Dermis microvascular lymphatic vessel endothelial cell (primary cell): ENCODE measurements around the gene NUP214. TPM values are rescaled to one million over a fixed set of nuclear protein-coding genes. Genes with fewer than 3 reads are reported as not detected.
"Not testable (repeated sequence)": the region's sequence is repeated elsewhere in the genome, so short reads cannot be mapped to it uniquely, and the experiment has no call there.

Experiments used
- DNase-seq, 2 donors: peaks; one replicate each; pipeline versions ENCODE4 v3.0.0 to v3.0.0-alpha.2; 2010; ENCODE audit warnings: low read depth in 2 of 2
- total RNA-seq: library from RNA; depleted of rRNA; stranded (reverse); fragments of >200 nt; gene quantifications from 2 replicates; pipeline ENCODE4 v1.2.1, GENCODE V29; 2014

NUP214 gene
- total RNA-seq, 1 donor from 2014 or later, result 7.6 TPM

DNA sequence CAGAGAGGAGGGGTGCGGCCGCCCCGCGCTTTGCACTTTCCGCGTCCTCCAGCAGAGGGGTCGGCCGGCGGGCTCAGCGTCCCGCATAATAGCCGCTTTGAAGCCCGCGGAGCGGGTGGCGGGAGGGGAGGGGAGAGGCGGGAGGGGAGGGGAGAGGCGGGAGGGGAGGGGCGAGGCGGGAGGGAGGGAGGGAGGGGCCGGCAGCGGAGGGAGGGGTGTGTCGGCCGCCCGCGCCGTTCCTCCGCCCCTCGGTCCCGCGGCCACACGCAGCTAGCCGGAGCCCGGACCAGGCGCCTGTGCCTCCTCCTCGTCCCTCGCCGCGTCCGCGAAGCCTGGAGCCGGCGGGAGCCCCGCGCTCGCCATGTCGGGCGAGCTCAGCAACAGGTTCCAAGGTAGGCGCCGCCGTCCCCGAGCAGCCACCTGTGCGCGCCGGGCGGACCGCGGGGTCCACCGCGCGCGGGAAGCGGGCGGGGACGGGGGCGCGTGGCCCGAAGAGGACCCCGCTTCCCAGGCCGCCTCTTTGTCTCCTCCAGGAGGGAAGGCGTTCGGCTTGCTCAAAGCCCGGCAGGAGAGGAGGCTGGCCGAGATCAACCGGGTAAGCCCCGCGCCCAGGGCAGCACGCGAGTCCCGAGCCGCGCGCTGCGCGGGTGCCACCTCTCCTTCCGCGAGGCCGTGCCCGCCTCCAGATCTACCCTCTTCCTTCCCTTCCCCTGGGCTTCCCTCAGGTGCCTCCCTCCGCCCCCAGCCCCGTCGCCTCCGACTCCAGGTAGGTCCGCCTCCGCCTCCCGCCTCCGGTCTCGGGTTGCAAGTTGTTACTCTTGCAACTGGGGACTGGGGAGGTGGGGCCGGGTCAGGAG lies 28.9 kb upstream of the NUP214 start, which contains the start of gene AIF1L:
TSS of gene AIF1L (plus strand) at position 263 of the 857 bp plus-strand sequence. CDS start at position 362, 99 bp downstream.
- peak in 1 of 2 donors; percentile 49 for DNase-seq

DNA sequence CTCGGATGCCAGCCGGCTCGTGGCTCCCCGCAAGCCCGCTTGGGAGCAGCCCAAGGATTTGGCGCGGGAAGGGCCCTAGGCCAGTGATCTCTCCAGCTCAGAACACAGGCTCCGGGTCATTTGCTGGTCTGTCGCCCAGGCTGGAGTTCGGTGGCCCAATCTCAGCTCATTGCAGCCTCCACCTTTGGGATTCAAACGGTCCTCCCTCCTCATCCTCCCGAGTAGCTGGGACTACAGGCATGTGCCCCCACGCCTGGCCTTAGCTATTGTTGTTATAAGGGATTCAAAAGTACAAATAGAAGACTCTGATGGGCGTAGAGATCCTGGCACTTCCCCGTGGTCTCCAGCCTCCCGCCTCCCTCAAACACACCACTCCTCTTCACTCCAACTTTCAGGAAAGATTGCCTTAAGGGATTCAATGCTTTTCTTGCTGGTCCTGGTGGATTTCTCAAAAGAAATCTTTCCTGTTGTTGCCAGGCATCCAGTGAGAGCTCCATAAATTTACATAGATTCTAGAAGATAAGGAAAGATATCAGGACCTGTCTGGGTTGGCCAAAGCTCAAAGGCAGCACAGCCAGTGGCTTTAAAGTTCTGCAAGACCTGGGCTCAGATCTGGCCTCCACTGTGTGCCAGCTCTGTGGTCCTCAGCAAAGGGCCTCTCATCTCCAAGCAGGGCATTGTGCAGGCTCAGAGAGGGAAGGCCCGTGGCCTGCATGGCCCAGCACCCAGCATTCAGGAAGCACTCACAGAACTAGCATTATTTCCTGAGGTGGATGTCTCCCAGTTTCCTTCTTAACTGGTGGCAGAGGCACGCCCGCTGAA lies 28.0 kb upstream of the NUP214 start:
- no peak for DNase-seq

DNA sequence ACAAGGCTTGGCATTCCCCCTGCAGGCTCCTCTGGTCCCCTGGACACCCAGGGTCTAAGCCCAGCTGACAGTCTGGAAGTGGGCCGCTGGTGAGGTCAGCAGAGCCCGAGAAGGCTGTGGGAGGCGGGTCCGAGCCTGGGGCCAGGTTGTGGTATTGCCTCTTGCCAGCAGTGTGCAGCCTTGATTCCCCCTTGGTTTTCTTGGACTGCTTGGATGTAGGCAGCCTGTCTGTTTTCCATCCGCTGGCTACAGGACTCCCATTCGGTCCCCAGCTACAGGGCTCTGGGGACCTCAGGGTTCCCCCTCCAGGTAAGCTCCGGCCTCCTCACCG lies 27.5 kb upstream of the NUP214 start:
- no peak for DNase-seq

- no peak for DNase-seq
Observed at GRCh38 chr9:131098391-131099101, 26.8 kb upstream of the NUP214 start.

DNA sequence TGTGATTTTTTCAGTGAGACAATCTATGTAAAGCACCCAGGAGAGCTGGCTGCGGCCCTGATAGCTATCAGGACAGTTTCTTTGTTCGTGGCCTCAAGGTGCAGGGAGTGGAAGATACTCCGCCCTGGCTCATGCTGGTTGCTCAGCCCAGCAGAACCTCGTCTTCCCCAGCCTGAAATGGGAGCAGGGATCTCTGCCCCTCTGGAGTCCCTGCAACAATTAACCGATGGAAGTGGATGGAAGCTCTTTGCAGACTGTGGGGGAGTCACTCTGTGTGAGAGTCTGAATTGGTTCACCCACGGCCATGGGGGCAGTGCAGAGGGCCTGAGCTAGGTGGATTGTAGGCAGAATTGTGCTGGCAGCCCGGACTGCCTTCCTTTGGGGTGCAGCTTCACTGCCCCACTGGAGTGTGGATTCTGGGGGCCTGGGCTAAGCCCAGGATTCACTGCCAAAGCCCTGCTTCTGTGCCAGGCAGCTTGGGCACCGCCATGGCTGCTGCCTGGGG lies 26.2 kb upstream of the NUP214 start:
- DNase-seq, result no peak

DNA sequence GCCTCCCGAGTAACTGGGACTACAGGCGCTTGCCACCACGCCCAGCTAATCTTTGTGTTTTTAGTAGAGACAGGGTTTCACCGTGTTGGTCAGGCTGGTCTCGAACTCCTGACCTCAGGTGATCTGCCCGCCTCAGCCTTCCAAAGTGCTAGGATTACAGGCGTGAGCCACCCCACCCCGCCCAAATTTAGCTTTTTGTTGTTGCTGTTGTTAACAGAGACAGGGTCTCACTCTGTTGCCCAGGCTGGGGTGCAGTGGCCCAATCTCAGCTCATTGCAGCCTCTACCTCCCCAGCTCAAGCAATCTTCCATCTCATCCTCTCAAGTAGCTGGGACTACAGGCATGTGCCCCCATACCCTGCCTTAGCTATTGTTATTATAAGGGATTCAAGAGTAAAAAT lies 25.5 kb upstream of the NUP214 start:
- DNase-seq, result not testable (repeated sequence)

- DNase-seq, result no peak
Observed at GRCh38 chr9:131100445-131100844, 24.9 kb upstream of the NUP214 start.

- no peak for DNase-seq
Observed at GRCh38 chr9:131101207-131101964, 24.0 kb upstream of the NUP214 start.

GRCh38 chr9:131103024-131103423 lies 22.4 kb upstream of the NUP214 start:
- DNase-seq, result no peak

GRCh38 chr9:131103535-131103934 lies 21.9 kb upstream of the NUP214 start:
- no peak for DNase-seq

- no peak for DNase-seq
Observed at GRCh38 chr9:131104016-131104740, 21.2 kb upstream of the NUP214 start.

GRCh38 chr9:131105952-131106351 lies 19.4 kb upstream of the NUP214 start:
- DNase-seq, result no peak

- no peak for DNase-seq
Observed at GRCh38 chr9:131107760-131108159, 17.6 kb upstream of the NUP214 start.

DNA sequence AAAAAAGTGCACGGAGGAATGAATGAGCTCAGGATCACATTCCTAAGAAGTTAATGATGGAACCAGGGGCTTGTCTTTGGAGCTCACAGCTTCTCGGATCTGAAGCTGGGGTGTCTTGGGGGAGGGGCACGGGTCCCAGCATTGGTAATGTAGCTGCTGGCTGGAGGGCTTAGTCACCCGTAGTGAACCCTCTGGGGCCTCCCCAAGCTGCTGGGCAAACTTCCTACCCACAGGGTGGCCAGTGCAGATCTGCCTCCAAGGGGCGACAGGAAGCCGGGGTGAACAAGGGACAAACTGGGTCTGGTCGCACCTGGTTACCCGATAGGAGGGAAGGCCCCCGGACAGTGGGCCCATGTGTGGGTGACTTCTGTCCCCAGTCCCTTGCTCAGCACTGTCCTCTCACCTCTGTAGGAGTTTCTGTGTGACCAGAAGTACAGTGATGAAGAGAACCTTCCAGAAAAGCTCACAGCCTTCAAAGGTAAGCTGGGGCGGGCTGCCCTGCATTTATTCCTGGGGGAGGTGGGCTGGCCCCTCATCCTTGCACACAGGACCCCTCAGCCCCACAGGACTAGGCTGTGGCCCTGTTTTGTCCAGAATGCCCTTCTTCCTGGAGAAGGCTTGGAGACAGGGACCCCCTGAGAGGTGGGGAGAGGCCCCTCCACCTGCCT lies 14.1 kb upstream of the NUP214 start:
- no peak for DNase-seq

DNA sequence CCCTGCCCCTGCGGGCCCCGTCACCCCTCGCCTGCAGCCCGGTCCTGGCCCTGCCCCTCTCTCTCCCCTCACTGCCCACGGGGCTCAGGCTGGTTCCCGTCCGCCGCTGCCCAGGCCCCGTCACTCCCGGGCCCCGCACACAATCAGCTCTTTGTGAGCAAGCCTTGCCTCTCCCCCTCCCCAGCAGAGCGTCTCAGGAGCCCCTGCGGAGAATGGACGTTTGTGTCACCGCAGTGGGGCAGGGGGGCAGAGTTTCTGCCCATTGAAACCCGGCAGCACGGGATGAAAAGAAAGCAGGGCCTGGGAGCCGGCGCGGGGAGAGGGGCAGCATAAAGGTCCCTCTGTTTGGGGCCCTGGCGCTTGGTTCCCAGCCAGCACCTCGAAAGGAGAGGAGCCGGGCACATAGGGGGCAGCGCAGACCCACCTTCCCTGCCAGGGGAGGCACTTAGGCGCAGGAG lies 13.5 kb upstream of the NUP214 start:
- no peak for DNase-seq

DNA sequence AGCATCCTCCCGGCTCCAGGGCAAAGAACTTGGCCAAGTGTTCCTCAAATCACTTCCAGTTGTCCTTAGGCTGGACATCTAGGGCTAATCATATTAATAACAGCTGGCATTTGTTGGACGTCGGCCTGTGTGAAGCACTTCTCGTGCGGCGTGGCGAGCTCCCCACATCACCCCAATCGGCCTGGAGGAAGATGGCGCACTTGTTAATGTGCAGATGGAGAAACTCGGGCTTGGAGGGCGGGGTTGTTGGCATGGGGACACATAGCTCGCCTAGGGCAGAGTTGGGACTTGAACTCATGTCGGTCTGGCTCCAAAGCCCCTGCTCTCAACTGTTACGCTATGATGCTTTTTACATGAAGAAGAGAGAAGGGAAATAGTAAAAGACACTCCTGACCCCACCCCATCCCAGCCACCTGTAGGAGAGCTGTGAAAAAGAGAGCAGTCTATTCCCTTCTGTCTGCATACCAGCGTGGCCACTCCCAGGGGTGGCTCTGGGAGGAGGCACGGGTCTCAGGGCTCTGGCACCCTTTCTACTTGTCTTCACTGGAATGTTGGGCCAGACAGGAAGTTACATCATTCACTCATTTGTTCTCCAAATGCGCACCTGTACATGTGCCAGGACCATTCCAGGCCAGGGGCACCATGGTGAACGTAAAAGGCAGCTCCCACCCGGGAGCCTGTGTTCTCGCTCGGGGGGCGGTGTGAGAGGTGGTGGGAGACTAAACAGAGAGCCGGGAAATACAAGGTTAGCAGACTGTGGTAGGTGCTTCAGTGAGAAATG lies 12.8 kb upstream of the NUP214 start:
- DNase-seq, result no peak

DNA sequence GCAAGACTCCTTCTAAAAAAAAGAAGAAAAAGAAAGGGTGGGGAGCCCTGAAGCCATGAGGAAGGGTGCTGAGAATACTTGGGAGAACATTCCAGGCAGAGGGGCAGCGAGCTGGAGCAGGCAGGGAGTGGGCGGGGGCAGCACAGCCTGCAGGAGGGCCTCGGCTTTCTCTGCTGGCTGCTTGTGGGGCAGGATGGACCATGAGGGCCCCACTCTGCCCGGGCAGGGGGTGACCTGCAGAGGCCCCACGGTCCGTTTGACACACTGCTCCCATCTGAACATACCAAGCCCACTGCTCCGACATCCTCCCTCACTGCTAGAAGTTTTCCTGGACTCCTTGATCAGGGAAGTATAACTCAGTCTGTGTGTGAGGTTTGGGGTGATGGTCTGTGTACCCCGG lies 11.7 kb upstream of the NUP214 start:
- DNase-seq, result no peak

GRCh38 chr9:131114084-131114535 lies 11.3 kb upstream of the NUP214 start:
- no peak for DNase-seq

DNA sequence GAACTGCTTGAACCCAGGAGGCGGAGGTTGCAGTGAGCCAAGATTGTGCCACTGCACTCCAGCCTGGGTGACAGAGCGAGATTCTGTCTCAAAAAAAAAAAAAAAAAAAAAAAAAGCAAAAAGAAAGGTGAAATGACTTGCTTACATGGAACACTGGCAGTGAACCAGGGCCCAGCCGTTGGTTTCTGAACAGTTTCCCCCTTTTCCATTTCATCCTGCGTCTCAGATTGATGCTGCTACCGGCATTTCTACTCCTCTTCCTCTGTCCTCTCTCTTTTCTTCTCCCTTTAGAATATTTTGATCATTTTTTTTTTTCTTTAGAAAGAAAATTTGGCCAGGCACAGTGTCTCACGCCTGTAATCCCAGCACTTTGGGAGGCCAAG lies 10.0 kb upstream of the NUP214 start:
- not testable (repeated sequence) for DNase-seq
